HG03342 (cell line): ENCODE measurements around the gene PBRM1.
"Not testable (repeated sequence)": the region's sequence is repeated elsewhere in the genome, so short reads cannot be mapped to it uniquely, and the experiment has no call there.

Experiments used
- ATAC-seq: cut with Tn5 transposase; IDR thresholded peaks from one replicate; pipeline ENCODE4 v1.9.1; 2021; ENCODE audit warnings: mild to moderate bottlenecking, moderate library complexity; ENCODE audit not compliant: unreplicated experiment

PBRM1 gene

DNA sequence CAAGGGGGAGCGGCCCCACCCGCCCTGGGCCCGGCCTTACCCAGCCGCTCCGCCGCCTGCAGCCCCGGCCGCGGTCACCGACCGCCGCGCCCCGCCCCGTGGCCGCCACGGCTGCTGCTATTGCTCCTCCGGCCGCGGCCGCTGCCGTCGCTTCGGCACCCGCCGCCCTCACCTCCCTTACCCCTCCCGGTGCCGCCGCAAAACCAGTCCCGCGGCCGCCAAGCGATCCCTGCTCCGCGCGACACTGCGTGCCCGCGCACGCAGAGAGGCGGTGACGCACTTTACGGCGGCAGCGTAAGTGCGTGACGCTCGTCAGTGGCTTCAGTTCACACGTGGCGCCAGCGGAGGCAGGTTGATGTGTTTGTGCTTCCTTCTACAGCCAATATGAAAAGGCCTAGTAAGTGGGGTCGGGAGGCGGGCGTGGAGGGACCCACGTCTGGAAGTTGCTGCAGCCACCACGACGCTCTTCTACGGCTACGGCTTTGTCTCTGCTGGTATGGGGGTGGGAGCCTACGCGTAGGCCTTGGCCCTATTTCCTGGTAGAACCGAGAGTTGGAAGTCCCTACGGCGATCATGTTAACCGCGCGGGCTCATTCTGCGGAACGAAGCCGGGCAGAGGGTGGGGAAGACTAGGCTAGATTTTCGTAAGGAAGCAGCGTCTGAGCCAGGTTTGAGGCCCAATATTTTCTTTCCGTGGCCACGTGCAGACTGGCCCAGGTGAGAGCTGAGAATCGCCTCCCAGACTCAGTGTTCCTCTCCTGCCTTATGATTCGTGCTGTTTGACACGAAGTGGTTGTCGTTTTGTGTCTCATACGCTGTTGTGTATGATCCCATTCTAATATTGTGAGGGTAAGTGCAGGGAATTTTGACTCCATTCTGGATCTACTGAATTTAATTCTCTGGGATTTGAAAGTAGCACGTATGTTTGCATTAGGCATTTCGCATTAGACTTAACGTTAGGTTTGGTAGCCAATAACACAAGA is at the start of gene PBRM1, which contains the start of gene GNL3:
TSS of gene PBRM1 (minus strand) at position 205 of the 983 bp plus-strand sequence.
TSS of gene GNL3 (plus strand) at position 324 of the 983 bp plus-strand sequence. CDS start at position 385, 61 bp downstream.
- ATAC-seq = peak; percentile 72

DNA sequence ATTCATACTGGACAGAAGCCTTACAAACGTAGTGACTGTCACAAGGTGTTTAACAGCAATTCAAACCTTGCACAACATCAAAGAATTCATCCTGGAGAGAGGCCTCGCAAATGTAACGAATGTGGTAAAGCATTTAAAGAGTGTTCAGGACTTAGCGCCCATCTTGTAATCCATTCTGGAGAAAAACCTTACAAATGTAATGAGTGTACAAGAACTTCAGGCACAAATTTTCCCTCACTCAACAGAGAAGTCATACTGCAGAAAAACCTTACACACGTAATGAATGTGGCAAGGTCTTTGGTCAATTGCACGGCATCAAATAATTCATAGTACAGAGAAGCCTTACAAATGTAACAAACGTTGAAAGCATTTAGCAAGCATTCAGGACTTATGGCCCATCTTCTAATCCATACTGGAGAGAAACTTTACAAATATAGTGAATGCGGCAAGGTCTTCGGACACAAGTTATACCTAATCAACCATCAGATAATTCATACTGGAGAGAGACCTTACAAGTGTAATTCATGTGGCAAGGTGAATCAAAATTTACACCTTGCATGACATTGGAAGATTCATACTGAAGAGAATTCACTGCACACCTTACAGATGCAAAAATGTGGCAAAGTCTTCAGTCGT is 47.7 kb upstream of the PBRM1 start:
- ATAC-seq = no peak

DNA sequence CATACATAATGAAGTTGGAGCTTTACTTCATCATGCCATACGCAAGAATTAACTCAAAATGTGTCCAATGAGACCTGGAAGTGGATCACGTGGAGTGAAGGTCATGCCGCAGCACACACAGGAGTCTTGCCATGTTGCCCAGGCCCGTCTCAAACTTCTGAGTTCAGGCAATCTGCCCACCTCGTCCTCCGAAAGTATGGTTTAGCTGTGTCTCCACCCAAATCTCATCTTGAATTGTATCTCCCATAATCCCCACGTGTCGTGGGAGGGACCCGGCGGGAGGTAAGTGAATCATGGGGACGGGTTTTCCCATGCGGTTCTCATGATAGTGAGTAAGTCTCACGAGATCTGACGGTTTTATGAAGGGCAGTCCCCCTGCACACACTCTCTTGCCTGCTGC is 45.9 kb upstream of the PBRM1 start:
- no peak for ATAC-seq

DNA sequence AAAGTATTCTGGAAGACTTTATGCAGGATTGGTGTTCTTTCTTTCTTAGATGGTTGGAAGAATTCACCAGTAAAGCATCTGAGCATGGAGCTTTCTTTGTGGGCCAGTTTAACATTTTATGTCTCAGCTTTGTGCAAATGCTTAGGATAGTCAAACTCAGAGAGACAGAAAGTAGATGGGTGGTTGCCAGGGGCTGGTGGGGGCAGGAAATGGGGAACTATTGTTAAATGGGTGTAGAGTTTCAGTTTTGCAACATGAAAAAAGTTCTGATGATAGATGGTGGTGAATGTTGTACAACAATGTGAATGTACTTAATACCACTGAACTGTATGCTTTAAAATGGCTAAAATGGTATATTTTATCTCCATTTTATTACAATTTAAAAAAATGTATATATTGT is 45.0 kb upstream of the PBRM1 start:
- ATAC-seq = no peak

DNA sequence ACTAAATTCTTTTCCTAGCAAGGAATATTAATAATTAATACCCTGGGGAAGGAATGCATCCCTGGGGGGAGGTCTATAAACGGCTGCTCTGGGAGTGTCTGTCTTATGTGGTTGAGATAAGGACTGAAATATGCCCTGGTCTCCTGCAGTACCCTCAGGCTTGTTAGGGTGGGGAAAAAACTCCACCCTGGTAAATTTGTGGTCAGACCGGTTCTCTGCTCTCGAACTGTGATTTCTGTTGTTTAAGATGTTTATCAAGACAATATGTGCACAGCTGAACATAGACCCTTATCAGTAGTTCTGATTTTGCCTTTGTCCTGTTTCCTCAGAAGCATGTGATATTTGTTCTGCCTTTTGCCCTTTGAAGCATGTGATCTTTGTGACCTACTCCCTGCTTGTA is 43.0 kb upstream of the PBRM1 start:
- ATAC-seq = not testable (repeated sequence)

DNA sequence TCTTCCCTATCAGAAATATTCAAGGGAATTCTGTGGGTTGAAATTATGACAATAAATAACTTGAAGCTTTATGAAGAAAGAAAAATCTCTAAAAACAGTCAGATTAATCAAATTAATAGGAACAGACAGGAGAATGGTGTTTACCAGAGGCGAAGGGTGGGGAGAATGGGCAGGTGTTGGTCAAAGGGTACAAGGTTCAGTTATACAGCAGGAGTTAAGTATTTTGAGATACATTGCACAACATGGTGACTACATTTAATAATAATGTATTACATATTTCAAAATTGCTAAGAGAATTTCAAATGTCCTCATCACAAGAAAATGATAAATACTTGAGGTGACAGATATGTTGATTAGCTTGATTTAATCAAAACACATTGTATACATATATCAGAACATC is 38.8 kb upstream of the PBRM1 start:
- ATAC-seq = no peak

DNA sequence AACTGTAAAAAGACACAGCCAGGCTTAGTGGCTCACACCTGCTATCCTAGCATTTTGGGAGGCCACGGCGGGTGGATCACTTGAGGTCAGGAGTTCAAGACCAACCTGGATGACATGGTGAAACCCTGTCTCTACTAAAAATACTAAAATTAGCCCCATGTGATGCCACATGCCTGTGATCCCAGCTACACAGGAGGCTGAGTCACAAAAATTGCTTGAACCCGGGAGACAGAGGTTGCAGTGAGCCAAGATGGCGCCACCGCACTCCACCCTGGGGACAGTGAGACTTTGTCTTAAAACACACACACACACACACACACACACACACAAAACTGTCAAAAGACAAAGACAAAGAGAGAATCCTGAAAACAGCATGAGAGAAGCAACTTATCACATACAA is 38.2 kb upstream of the PBRM1 start:
- no peak for ATAC-seq

DNA sequence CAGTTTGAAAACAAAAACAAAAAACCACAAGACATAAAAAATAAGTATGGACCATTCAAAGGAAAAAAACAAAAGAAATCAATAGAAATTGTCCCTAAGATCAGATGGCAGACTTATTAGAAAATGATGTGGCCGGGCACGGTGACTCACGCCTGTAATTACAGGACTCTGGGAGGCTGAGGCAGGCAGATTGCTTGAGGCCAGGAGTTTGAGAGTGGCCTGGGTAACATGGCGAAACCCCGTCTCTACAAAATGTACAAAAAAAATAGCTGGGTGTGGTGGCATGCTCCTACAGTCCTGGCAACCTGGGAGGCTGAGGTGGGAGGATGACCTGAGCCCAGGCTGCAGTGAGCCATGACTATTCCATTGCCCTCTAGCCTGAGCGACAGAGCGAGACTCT is 36.8 kb upstream of the PBRM1 start:
- ATAC-seq = no peak

DNA sequence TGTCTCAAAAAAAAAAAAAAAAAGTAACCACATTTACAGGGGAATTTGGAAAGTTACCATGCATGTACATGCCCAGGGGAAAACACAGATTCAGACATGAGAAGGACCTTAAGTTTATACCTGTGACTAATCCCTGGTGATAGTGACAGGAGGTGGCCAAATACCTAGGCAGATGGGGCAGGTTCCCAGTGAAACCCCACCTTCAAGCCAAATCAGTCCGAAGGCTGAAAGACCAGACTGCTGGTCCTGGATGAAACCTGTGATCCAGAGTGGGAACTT is 36.0 kb upstream of the PBRM1 start:
- no peak for ATAC-seq

DNA sequence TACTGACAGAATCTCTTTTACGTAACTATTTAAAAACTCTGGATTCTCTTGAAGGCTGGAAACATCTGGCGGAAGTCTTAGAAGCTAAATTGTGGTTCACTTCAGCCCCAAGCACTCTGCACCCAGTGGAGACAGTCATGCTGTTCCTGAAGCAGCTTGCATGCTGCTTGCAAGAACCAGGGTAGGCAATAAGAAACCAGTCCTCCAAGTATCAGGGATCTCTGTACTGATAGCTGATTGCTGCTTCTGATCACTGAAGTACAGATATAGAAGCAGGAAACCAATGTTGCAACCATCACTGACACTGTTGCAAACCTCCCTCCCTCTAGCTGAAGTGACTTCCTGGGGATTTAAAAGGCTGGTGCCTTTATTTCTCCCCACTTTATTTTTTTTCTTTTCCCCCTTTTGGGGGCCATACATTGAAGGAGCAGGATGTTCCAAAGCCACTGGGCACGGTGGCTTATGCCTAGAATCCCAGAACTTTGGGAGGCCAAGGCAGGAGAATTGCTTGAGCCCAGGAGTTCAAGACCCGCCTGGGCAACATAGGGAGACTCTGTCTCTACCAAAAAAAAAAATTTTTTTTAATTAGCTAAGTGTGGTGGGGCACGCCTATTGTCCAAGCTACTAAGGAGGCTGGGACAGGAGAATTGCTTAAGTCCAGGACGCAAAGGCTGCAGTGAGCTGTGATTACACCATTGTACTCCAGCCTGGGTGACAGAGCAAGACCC is 35.5 kb upstream of the PBRM1 start:
- no peak for ATAC-seq

DNA sequence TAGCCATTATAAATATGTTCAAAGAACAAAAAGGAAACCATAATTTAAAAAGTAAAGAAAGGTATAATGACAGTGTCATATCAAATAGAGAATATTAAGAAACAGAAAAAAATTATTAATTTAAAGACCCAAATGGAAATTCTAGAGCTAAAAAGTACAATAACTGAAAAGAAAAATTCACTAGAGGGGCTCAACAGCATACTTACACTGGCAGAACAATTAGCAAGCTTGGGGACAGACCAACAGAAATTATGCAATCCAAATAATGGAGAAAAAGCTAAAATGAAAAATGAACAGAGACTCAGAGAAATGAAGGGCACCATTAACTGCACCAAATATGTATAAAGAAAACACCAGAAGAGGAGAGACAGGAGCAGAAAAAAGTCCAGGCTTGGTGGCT is 33.9 kb upstream of the PBRM1 start:
- no peak for ATAC-seq

DNA sequence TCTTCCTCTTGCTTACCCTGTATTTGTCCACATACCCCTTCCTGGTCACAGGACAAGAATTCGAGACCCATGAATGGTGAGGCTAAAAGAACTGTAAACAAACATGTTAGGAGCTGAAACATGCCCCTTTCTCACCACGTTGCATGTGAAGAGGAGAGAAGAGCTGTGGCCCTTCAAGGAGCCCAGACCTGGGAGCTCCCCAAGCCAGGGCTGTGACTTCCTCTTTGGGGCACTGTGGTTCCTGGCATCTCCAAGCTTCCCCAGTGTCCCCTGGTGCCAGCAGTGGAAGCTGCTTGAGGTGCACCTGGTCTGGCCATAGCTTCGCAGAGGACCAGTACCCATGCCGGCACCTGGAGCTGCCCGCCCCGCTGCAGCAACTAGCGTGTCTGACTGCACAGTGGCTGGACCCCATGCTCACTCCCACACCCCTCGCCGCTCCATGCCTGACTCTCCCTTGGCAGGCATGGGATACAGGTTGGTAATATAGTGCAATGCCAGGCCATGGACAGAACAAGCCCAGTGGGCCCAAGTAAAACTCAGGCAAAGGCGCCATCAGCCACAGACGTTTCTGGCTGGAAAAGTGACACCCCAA is 30.1 kb upstream of the PBRM1 start:
- no peak for ATAC-seq

DNA sequence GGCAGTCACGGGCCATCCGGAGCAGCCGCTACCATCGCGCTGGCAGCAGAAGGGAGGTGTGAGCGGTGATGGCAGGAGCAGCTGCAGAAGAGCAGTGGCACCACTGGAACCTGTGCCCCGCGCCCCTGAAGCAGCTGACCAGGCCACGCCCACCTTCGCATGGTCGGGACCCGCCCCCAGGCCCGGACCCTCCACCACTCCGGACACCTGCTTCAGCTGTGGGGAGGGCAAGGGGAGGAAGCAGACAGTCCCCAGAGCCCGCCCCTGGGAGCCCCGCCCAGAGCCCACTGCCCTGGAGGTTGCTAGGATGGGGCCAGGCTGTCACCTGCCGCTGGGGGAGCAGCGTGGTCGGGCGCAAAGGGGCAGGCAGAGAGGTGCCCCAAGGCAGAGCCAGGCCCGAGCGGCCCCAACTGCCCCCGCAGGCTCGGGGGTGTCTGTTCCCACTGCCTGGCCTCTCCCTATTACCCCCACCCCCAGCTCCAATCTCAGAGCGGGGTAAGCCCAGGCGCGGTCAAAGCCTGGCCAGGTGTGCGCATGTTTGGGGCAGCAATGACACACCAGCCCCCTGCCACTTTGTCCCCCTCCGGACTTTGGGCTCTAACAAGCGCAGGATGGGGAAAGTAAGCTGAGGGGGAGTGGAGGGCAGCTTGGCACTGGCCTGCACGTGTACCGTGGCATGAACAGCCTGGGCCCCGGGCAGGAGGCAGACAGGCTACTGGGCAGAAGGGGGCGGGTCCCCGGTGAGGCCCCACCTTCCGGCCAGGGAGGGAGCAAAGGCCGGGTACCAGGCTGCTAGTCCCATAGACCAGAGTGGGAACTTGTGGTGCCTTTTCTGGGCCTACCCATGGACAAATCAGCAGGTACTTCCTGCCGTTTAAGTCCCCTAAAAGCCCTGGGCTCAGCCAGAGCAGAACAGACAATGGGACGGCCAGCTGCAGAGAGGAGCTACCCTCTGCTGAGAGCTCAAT is 28.9 kb upstream of the PBRM1 start:
- no peak for ATAC-seq

DNA sequence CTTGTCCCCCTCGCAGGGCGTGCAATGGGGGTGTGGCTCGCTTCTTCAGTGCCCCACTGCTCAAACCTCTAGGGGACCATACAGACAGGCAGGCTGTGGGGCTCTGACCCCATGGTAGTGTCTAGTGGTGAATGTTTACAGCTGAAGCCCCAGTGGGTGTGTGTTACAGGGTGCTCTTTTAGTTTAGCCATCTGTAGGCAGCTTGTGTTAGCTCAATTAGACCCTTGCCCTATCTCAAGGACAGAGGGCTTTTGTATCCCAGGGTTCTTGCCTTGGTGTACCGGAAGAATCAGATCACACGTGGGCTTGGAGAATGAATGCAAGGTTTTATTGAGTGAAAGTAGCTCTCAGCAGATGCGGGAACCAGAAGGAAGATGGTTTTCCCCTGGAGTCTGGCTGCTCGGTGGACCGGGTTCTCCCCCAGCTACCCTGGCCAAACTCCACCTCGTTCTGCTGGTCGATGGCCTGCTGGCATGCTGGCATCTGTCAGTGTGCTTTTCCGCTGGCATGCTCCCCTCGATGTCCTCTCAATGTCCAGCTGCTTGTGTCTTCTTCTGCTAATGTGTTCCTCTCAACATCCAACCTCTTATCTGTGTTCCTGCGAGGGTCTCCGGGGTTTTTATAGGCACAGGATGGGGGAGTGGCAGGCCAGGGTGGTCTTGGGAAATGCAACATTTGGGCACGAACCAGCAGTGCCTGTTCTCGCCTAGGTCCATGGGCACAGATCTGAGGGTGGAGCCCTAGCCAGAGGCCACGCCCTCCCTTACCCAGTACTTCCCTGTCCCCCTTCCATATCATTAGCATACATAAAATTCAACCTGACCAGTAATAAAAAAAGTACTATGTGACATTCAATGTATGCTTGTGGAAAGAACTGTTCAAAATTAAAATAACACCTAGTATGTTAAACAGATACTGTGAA is 26.8 kb upstream of the PBRM1 start:
- no peak for ATAC-seq

DNA sequence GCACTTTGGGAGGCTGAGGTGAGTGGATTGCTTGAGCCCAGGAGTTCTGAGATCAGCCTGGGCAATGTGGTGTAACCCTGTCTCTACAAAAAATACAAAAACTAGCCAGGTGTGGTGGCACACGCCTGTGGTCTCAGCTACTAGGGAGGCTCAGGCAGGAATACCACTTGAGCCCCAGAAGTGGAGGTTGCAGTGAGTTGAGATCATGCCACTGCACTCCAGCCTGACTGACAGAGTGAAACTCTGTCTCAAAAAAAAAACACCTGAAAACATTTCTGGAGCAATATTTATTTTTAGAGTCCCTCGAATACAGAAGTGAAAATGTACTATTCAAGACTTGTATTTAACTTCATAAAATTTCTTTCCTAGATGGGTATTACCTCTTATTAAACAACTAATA is 24.8 kb upstream of the PBRM1 start:
- ATAC-seq = no peak

DNA sequence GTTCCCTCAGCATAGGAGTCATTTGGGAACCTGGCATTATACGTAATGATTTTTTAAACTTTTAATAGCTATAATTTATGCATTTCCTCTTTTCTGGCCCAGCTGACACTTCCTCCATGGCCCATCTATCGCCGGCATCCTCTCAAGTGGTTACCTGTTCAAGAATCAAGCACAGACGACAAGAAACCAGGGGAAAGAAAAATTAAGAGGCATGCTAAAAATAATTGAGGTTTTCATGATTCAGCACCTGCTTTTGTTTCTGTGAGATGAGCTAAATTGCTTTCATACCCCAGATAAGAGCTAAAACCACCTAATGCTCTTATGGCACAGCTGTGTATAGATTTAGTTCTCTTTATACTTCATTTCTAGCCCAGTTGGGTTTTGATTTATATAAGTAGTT is 21.9 kb upstream of the PBRM1 start:
- no peak for ATAC-seq

DNA sequence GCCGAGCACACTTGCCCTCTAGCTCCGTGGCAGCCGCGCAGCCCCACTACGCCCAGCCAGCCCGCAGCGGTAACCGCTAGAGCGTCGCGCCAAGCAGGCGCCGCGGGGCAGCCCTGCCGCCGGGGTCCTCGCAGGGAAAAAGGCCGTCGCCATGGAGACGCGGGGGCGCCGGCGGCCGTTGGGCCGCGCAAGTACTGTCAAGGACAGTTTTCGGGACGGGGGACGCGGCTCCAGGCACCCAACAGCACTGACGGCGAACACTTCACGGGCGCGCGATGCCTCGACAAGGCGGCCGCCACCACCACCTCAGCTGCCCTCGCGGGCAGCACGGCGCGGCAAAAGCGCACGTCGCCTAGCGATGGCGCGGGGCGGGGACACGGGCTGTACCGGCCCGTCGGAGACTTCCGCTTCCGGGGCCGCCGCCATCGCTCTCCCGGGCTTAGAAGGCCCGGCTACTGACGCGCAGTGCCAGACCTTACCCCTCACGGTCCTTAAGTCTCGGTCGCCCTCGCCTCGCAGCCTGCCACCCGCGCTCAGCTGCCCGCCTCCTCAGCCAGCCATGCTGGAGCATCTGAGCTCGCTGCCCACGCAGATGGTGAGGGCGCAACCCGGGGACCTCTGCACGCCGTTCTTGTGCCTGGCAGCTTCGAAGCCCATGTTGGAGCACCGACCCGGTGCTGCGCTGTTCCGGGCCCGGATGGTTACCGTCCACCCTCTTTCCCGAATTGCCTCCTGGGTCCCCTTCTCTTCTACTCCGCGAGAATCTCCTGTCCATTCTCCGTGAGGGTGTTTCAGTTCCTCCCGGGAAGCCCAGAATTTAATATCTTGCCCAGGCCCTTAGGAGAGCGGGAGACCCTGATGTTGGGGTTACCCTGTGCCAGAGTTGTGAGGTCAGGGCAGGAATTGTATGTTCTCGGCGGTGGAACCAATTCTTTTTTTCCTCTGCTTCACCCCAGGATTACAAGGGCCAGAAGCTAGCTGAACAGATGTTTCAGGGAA is 20.3 kb upstream of the PBRM1 start, which contains the start of the genes GLT8D1 and SPCS1:
TSS of gene GLT8D1 (minus strand) at position 104 of the 999 bp plus-strand sequence. CDS start 5,331 bp downstream, outside the sequence.
TSS of gene SPCS1 (plus strand) at position 419 of the 999 bp plus-strand sequence. CDS start at position 560, 141 bp downstream.
- ATAC-seq = peak; percentile 82

DNA sequence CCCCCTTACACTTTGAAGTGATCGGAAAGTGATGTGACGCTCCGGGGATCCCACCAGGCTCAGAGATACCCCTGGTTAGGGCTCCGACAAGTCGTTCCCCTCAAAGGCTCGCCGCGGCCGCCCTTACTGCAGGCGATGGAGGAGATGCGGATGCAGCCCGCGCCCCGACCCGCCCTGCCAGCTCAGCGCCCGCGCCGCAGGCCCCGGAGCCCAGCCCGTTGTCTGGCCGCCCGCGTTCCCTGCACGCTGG is 19.6 kb upstream of the PBRM1 start:
- ATAC-seq = no peak
